GM19351 (cell line): ENCODE data around the gene NCSTN.
A peak's percentile ranks its signal among the peaks of the same experiment; 100 is the strongest.

Experiments used
- ATAC-seq: cut with Tn5 transposase; IDR thresholded peaks from one replicate; pipeline ENCODE4 v1.9.1; 2021; ENCODE audit warnings: mild to moderate bottlenecking, moderate library complexity; ENCODE audit not compliant: unreplicated experiment

NCSTN gene

DNA sequence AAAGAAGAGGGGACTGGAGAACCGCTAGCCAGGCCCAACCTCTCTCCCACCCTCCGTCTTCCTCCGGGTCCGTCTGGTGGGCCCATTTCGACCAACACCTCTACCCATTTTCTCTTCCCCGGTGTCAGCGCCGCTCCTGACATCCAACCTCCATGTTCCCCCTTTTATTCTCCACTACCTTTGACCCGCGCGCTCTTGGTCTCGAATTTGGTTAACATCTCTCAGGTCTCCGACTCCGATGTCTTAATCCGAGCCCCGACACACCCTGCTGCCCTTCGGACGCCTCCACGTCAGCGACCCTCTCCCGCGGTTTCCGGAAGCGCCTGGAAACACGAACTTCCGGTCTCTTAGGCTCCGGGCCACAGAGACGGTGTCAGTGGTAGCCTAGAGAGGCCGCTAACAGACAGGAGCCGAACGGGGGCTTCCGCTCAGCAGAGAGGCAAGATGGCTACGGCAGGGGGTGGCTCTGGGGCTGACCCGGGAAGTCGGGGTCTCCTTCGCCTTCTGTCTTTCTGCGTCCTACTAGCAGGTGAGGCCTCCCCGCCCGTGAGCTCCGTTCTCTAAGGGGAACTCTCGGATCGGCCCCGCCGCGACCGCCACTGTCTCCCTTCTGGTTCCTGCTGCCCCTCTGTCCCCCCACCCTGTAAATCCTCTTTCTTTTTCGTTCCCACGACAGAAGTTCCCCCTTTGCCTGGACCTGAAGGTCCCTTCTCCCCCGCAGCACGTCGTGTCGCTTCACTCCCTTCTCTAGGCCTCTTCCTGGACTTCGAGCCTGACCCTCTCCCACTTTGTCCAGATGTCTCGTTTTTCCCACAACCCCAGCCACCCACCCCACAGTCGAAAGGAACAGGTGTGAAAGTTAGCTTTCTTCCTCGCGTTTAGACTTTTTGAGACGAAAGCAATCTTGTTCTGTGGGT, at the start of gene NCSTN, which contains the start of gene COPA:
TSS of gene NCSTN (plus strand) at position 431 of the 917 bp plus-strand sequence. CDS start at position 445, 14 bp downstream.
TSS of gene COPA (minus strand) at position 298 of the 917 bp plus-strand sequence. CDS start at position 218, 80 bp downstream.
- peak; percentile 86 for ATAC-seq

DNA sequence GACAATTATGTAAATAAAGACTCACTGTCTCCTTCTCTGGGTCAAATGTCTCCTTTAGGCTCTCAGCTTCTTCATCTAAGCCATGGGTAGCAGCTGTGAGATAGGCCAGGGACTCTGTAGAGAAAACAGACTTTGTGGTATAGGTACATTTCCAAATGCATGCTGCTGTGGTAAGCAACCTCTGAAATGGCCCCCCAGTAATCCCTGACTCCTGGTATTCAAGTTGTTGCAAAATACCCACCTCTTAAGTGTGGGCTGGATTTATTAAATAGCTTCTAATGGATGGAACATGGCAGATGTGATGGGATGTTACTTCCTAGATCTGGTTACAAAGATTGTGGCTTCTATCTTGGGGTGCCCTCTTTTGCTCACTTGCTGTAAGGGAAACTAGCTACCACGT, 47.1 kb upstream of the NCSTN start:
- no peak for ATAC-seq

DNA sequence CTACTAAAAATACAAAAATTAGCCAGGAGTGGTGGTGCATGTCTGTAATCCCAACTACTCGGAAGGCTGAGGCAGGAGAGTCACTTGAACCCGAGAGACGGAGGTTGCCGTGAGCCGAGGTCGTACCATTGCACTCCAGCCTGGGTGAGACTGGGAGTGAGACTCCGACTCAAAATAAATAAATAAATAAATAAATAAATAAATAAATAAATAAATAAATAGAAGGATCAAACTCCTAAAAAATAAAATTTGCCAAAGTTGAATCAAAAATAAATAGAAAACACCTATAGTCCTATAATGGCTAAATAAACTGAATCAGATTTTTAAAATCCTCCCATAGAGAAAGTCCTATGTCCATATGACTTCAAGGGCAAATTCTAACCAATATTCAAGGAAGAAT, 43.0 kb upstream of the NCSTN start:
- no peak for ATAC-seq

DNA sequence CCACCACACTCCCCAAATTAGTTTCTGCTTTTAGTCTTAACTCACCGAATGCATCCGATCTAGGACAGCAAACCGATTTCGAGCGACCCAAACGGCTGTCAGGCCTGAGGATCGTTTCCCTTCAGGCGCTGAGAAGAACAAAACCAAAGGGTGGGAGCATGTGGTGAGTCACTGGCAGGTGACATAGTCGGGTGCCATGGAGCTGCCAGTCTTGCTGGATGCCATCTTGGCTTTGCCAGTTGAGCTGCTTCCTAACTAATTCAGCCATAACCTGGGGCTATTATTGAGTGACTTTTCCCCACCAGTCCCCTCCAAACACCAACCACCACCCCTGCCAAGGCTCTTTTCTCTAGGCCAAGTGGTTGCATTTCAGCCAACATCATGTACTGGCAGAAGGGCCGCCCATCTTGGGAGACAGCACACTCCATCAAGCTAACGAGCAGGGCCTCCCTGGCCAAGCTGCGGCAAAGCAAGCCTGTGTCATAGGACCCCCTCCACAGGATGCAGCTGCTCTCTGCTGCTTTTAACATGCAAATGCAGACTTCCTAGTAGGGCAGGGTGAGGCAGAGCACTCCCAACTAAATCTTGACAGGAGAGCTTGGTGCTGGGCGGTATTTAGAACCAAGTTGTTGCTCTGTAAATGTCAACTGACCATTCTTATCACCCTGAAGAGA, 35.9 kb upstream of the NCSTN start:
- no peak for ATAC-seq

DNA sequence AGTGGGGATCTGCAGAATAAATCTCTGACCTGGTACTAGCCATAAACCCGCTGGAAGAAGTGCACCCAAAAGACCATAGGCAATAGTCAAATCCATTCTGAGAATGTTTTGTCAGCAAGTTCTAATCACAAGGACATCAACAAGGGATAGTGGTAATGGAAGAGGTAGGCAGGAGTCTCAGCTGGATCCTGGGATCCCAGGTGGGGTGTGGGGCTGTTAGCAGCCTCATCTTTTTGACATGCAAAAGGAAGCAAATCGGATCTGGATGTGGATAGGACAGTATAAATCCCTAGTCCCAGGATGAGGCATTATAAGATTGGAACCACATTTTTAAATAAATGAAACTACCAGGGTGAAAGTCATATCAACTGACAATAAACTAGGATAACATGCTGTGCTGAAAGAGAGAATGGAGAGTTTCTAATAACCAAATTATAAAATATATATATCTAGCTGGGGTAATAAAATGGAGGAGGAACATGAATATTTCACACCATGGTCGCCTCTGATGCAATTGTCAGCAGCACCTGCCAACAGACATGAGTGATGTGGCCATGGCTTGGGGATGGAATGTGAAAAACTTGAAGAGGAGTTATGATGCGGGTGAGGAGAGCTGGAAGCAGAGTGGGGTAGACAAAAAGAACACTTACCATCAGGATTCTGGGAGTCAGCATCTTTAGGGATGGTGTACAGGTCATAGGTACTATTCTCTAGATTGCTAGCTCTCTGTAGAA, 34.6 kb upstream of the NCSTN start:
- no peak for ATAC-seq

DNA sequence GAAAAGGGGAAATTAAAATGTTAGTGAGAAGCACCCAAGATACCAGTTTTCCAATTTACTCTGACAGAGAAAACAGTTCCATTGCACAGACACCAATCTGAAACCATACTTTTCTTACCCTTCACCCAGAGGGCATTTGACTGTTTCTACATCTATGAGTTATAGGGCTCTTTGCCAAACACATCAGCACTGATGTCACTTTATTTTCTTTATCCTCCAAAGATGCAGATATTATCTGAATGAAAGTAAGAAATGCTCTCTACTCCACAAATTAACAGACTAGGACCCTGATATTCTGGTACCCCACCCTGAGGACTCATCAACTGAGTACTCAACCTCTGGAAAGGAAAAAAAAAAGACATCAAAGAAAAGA, 34.0 kb upstream of the NCSTN start:
- no peak for ATAC-seq

DNA sequence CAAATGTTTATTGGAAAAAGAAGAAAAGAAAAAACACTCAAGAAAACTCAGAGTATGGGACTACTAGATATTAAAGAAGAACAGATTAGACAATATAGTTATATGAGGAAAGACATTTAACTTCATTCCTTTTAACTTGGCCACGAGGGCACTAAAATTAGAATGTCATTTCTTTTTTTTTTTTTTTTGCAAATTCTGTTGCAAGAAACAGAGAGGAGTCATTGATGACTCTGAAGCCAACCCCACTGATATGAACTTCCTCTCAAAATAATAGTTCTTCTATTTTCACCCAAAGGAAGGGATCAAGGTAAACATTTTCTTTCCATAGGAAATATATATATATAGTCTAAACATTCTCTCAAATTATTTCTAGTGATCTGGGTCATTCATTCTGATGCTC, 33.6 kb upstream of the NCSTN start:
- no peak for ATAC-seq

GRCh38 chr1:160315359-160315758, 27.8 kb upstream of the NCSTN start:
- ATAC-seq: no peak

- no peak for ATAC-seq
These were observed 20.4 kb upstream of the NCSTN start for GRCh38 chr1:160322831-160323230.

- ATAC-seq: no peak
These were observed 17.9 kb upstream of the NCSTN start for GRCh38 chr1:160325252-160325651.

DNA sequence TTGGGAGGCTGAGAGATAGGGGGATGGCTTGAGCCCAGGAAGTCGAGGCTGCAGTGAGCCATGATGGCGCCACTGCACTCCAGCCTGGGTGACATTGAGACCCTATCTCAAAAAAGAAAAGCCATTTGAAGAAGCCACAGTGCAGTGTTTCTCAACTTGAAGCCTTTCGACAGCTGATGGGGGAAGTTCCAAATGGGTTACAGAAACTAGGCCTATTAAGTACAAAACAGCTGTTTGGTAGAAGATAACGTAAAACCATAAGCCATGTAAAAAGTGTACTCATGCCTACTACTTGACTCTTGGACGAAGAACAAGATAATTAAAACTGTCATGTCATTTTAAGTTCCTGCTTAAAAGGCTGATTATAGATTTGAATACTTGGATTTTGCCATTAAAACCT, 16.8 kb upstream of the NCSTN start:
- ATAC-seq: no peak

DNA sequence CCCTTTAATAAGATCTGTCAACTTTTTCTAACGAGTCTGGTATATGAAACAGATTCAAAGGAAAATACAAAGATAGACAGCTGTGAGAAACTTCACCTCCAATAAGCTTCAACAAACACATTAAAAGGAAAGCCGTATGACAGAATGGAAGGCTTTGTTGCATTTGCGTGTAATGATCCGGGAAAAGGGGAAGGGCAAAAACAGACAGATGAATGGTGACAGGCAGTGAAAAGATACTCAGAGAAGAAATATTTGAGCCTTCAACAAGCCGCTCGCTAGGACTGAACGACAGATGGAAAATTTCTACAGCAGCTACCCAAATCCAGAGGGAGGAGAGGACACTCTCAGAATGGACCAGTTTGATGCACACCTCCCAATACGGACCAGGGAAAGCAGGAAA, 15.0 kb upstream of the NCSTN start:
- ATAC-seq: no peak

DNA sequence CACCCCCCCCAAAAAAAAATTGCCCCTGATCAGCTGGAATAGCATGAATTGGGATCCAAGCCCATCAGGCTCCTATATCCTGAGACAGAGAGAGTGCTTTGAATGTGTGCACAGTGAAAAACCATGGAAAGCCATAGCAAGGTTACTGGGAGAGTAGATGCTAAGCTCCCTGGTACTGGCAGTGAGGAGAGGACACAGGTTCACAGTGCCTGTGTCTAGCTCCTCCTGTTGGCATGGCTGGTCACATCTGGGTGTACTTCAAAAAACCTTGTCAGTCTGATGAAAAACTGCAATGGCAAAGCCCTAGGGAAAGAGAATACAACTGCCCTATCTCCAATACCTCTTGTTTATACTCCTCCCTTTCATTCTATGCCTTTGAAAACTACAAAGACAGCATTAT, 13.1 kb upstream of the NCSTN start:
- ATAC-seq: no peak

DNA sequence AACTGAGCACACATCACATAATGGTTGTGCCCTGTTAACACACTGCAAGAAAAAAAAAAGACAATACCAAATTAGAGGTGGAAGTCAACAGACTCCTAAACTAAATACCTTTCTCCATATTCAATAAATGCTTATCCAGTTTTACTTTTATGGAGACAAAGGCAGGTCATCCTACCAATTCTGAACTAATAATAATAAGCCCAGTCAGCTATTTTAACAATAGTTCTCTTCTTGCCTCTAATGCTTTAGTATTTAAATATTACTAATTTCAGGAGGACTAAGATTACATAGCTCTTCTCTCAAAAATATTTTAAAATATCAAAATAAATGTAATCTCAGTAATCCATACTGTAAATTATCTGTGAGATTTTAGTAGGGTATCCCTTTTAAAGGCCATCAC, 10.7 kb upstream of the NCSTN start:
- ATAC-seq: no peak

DNA sequence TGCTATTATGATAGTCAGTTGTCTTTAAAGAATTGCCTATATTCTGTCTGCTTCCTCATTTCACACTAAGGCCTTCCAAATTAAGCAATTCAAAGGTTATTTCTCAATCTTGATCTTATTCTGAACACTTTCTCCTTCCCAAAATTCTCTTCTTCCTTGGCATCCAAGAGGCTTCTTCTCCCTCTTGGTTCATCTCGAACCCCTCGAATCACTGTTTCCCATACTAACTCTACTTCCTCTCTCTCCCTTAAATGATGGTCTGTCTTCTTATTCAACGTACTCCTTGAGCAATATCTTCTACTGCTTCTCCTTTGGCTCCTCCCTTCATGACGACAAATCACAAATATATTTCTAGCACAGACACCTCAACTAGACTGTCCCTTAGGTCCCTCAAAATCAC, 4.6 kb upstream of the NCSTN start:
- no peak for ATAC-seq

- no peak for ATAC-seq
These were observed 3.0 kb upstream of the NCSTN start for GRCh38 chr1:160340146-160340545.

GRCh38 chr1:160340866-160341265, 2.3 kb upstream of the NCSTN start:
- no peak for ATAC-seq

DNA sequence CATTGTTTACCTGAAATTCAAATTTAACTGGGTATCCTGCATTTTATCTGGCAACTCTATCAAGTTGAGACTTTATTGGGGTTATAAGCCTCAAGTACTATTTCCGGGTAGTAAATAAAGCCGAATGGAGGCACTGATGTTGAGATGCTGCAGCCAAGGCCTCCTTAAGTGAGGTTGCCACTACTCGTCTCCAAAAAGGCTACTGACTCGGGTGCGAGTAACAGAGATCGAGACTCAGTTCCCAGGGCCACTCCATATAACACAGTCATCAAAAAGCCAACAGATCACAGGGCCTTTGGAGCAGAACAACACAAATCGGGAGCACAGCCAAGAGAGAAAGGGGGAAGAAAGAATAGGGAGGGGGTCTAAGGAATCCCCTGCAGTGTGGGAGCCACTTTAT, 657 bp upstream of the NCSTN start:
- no peak for ATAC-seq

- ATAC-seq: no peak
These were observed 1.1 kb downstream of the NCSTN start for GRCh38 chr1:160344241-160344640.

GRCh38 chr1:160344936-160345335, 1.8 kb downstream of the NCSTN start:
- no peak for ATAC-seq

DNA sequence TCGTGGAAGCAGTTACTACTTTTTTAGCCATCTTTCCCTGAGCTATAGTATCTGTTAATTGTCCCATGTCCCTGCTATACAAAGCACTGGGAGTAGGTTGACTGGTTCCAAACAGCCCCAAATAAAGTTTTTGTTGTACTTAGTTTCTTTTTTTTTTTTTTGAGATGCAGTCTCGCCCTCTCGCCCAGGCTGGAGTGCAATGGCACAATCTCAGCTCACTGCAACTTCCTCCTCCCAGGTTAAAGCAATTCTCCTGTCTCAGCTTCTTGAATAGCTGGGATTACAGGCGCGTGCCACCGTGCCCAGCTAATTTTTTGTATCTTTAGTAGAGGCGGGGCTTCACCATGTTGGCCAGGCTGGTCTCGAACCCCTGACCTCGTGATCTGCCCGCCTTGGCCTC, 3.3 kb downstream of the NCSTN start:
- ATAC-seq: no peak

DNA sequence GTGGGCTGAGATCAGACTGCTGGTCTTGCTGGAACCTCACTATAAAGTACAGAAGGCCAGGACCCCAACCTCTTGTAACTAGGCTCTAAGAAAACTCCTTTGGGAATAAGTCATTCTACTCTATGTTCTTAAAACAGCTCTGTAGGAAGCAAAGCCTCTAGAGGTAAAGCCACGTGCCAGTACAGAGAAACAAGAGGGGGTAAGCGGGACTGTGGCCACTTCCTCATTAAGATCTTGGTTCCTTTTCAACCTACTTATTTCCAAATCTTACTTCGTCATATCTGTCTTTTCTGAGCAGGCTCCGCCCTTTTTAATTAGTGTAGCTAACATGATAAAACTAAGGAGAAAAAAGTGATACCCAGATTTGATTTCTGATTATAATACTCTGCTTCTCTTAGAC, 3.8 kb downstream of the NCSTN start:
- ATAC-seq: peak; percentile 41
